Sigmoid colon (tissue), 7 donors: ENCODE results near the gene DIS3L2. TPM values are rescaled to one million over a fixed set of nuclear protein-coding genes. Genes with fewer than 3 reads are reported as not detected.

Experiments
- DNase-seq: peaks from one replicate; pipeline ENCODE4 v3.0.0-alpha.2; 2019
- H3K27ac ChIP-seq, 4 donors: fragments of 200-600 bp; sonication (generic); one replicate each; pipeline ENCODE4 v1.5.1; 2016 to 2019; ENCODE audit warnings: mild to moderate bottlenecking in 1 of 4
- H3K27me3 ChIP-seq, 3 donors: fragments of 200-600 bp; sonication (generic); one replicate each; pipeline ENCODE4 v1.5.1; 2019; ENCODE audit warnings: mild to moderate bottlenecking in 1 of 3
- H3K36me3 ChIP-seq, 4 donors: fragments of 200-600 bp; sonication (generic); one replicate each; pipeline ENCODE4 v1.5.1; 2016 to 2019
- H3K4me1 ChIP-seq, 4 donors: fragments of 200-600 bp; sonication (generic); one replicate each; pipeline ENCODE4 v1.5.1; 2017 to 2019
- H3K4me3 ChIP-seq, 4 donors: fragments of 200-600 bp; sonication (generic); one replicate each; pipeline ENCODE4 v1.5.1; 2017 to 2019; ENCODE audit warnings: mild to moderate bottlenecking in 2 of 4, moderate library complexity in 1 of 4
- H3K9me3 ChIP-seq, 4 donors: fragments of 200-600 bp in 3 of 4; sonication (generic) in 3 of 4; one replicate each; pipeline versions ENCODE4 v1.5.1 to v1.6.1; 2013 to 2019
- EP300 ChIP-seq, 4 donors: sonication (generic); formaldehyde crosslinking; IDR thresholded peaks; one replicate each; pipeline ENCODE4 v1.6.1; 2017; ENCODE audit warnings: antibody characterized with exemption in 4 of 4
- POLR2A ChIP-seq, 2 donors: fragments of 450-650 bp; IDR thresholded peaks; one replicate each; pipeline ENCODE4 v1.6.1; 2016; ENCODE audit warnings: antibody characterized with exemption in 2 of 2, mild to moderate bottlenecking in 2 of 2, moderate library complexity in 2 of 2
- POLR2AphosphoS5 ChIP-seq, 4 donors: sonication (generic); formaldehyde crosslinking; IDR thresholded peaks; one replicate each; pipeline ENCODE4 v1.6.1; 2017; ENCODE audit warnings: antibody characterized with exemption in 4 of 4
- WGBS, 2 donors: extraction: QIAGEN DNeasy Blood & Tissue Kit; methylation state at CpG; one replicate each; pipeline ENCODE4 v1.1.7; 2013; 5-methylcytosine and 5-hydroxymethylcytosine counted together
- intact Hi-C: fragments of 100-400 bp; cut with DNase I; formaldehyde crosslinking; loops from one replicate; pipeline ENCODE4 v1.15.1; 2023
- polyA plus RNA-seq, 3 donors: library from polyadenylated mRNA; stranded (reverse); fragments of 200-250 nt; gene quantifications; one replicate each; pipeline ENCODE4 v1.2.3, GENCODE V29; 2013
- total RNA-seq, 4 donors: library from RNA; depleted of rRNA; stranded (reverse); fragments of >200 nt; gene quantifications; one replicate each; pipeline ENCODE4 v1.1.0, GENCODE V29; 2016
- TF ChIP-seq, protein P1 (sequence below), 4 experiments: fragments of 450-650 bp in 3 of 4; fragments of 200-600 bp in 1 of 4; IDR thresholded peaks; one replicate each; pipeline ENCODE4 v1.5.1; 2016 to 2019; ENCODE audit warnings: antibody characterized with exemption in 4 of 4, mild to moderate bottlenecking in 3 of 4, moderate library complexity in 2 of 4
- donor health status: healthy with polysubstance abuse.
- donor health status: Bipolar disorder and iron deficiency.
- donor health status: healthy.

DIS3L2 gene
- total and polyA plus RNA-seq, 7 donors, result 8.8 to 37.9 (median 22.5) TPM

GRCh38 chr2:232210306-232210705 is 248.8 kb downstream of the DIS3L2 start:
- Histone ChIP-seq H3K9me3 (no peaks in the 10 kb centered on the region), H3K4me1 (peaks cover 0 to 9% (median 7%) of the 10 kb centered on the region in 4 donors), H3K4me3 (no peak overlapping the region), H3K36me3 (peaks cover 0 to 17% (median 4%) of the 10 kb centered on the region in 4 donors), H3K27ac (no peak overlapping the region), H3K27me3 (no peaks in the 10 kb centered on the region)
- TF ChIP-seq EP300 (IDR thresholded peaks at IDR 0.05), result no peak
- no peak for TF ChIP-seq POLR2A (IDR thresholded peaks at IDR 0.05)
- no peak for TF ChIP-seq POLR2AphosphoS5 (IDR thresholded peaks at IDR 0.05)
- TF ChIP-seq, protein P1, sequence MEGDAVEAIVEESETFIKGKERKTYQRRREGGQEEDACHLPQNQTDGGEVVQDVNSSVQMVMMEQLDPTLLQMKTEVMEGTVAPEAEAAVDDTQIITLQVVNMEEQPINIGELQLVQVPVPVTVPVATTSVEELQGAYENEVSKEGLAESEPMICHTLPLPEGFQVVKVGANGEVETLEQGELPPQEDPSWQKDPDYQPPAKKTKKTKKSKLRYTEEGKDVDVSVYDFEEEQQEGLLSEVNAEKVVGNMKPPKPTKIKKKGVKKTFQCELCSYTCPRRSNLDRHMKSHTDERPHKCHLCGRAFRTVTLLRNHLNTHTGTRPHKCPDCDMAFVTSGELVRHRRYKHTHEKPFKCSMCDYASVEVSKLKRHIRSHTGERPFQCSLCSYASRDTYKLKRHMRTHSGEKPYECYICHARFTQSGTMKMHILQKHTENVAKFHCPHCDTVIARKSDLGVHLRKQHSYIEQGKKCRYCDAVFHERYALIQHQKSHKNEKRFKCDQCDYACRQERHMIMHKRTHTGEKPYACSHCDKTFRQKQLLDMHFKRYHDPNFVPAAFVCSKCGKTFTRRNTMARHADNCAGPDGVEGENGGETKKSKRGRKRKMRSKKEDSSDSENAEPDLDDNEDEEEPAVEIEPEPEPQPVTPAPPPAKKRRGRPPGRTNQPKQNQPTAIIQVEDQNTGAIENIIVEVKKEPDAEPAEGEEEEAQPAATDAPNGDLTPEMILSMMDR (IDR thresholded peaks at IDR 0.05), result no peak
- intact Hi-C loops, result no loop called here
- DNase-seq, result no peak
- WGBS, 2 donors, result 99% methylated on average over 6 of the region's 6 CpGs

DNA sequence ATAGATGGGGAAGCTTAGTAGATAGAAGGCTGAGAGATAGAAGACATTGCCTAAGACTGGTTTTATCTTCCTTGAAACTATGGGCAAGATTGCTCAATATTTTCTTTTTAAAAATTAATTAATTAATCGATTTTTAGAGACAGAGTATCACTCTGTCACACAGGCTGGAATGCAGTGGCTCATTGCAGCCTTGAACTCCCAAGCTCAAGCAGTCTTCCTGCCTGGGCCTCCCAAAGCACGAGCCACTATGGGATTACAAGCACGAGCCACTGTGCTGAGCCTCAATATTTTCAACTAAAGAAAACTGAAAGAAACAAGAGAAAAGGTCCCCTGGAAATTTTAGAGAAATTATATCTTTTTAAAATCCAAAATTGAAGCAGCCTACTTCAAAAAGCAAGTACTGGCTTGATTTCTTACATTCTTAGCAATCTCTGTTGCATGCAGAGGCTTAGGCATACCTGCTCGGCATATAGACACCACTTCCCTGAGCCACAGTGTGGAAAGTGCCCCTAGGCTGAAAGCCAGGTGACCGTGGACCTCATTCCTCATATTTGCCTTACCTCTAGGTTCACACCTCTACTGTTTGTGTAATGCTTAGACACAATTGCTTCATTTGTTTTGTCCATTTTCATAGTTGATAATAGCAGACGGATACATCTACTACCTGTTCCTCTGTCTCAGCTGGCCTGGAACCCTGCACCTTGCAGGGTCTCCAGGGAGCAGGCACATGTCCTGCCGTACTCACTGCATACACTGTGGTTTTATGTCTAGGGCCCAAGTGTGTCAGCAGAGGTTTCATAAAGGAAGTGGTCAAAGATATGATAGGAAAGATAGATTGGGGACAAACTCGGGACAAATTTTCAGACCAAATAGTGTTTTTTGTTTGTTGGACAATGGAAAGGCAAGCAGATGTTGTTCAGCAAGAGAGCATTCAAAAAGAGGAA is 250.5 kb downstream of the DIS3L2 start:
- 85 to 91% methylated on average over 8 of the region's 8 CpGs for WGBS, 2 donors
- TF ChIP-seq EP300 (IDR thresholded peaks at IDR 0.05) (no peak), POLR2A (IDR thresholded peaks at IDR 0.05) (no peak), POLR2AphosphoS5 (IDR thresholded peaks at IDR 0.05) (no peak)
- TF ChIP-seq, protein P1 (IDR thresholded peaks at IDR 0.05), result no peak
- Histone ChIP-seq H3K4me3 (no peak overlapping the region), H3K27me3 (no peaks in the 10 kb centered on the region), H3K36me3 (peaks cover 0 to 17% (median 4%) of the 10 kb centered on the region in 4 donors), H3K9me3 (no peaks in the 10 kb centered on the region), H3K27ac (no peak overlapping the region), H3K4me1 (peaks cover 0 to 7% (median 5%) of the 10 kb centered on the region in 4 donors)
- intact Hi-C loops, result no loop called here
- no peak for DNase-seq

DNA sequence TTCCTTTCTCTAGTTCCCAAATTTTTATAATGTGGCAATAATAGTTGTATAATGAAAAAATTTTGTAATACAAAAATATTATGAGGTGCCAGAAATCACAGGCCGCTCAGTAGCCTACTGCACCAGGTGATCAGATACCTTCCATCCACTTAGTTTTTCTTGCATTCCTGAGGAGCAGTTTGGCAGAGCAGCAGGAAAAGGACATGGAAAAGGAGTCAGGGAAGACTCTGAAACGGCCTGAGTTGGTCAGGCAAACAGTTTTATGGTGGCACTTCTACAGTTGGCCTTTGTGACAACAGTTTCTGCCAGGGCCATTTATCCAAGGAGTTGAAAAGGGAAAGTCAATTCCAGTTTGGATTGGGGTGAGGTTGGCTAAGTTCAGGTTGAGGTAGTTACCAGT is 251.7 kb downstream of the DIS3L2 start:
- Histone ChIP-seq H3K36me3 (peaks cover 0 to 17% (median 4%) of the 10 kb centered on the region in 4 donors), H3K27me3 (no peaks in the 10 kb centered on the region), H3K4me3 (no peak overlapping the region), H3K4me1 (no peaks in the 10 kb centered on the region), H3K9me3 (no peaks in the 10 kb centered on the region), H3K27ac (no peak overlapping the region)
- intact Hi-C loops, result no loop called here
- WGBS, 2 donors, result 59 to 77% methylated on average over 2 of the region's 2 CpGs
- TF ChIP-seq POLR2AphosphoS5 (IDR thresholded peaks at IDR 0.05) (no peak), POLR2A (IDR thresholded peaks at IDR 0.05) (no peak), EP300 (IDR thresholded peaks at IDR 0.05) (no peak)
- TF ChIP-seq, protein P1 (IDR thresholded peaks at IDR 0.05), result no peak
- no peak for DNase-seq

DNA sequence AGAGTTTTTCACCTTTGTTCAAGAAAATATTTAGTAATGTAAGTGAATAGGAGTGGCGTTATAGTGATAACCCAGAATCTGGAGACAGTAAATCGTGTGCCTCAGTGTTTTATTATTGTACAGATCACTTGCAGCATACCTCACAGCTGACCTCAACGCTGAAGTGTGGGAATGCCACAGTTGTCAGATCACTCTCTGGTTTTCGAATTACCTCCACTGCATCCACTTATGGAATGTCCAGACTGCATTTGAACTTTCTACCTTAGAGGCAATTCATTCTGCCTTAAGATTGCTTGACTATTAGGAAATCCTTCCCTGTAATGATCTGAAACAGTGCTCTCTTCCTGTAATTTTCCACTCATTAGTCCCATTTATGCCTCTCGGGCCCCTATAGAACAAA is 252.5 kb downstream of the DIS3L2 start:
- Histone ChIP-seq H3K36me3 (peaks cover 0 to 17% (median 4%) of the 10 kb centered on the region in 4 donors), H3K4me1 (no peaks in the 10 kb centered on the region), H3K9me3 (no peaks in the 10 kb centered on the region), H3K27ac (no peak overlapping the region), H3K27me3 (no peaks in the 10 kb centered on the region), H3K4me3 (no peak overlapping the region)
- TF ChIP-seq POLR2AphosphoS5 (IDR thresholded peaks at IDR 0.05), result no peak
- TF ChIP-seq POLR2A (IDR thresholded peaks at IDR 0.05), result no peak
- TF ChIP-seq, protein P1 (IDR thresholded peaks at IDR 0.05), result no peak
- TF ChIP-seq EP300 (IDR thresholded peaks at IDR 0.05), result no peak
- 96 to 97% methylated on average over 5 of the region's 5 CpGs for WGBS, 2 donors
- no peak for DNase-seq
- intact Hi-C loops, result no loop called here
